ENCODE data around the gene PACSIN1.

PACSIN1 gene

DNA sequence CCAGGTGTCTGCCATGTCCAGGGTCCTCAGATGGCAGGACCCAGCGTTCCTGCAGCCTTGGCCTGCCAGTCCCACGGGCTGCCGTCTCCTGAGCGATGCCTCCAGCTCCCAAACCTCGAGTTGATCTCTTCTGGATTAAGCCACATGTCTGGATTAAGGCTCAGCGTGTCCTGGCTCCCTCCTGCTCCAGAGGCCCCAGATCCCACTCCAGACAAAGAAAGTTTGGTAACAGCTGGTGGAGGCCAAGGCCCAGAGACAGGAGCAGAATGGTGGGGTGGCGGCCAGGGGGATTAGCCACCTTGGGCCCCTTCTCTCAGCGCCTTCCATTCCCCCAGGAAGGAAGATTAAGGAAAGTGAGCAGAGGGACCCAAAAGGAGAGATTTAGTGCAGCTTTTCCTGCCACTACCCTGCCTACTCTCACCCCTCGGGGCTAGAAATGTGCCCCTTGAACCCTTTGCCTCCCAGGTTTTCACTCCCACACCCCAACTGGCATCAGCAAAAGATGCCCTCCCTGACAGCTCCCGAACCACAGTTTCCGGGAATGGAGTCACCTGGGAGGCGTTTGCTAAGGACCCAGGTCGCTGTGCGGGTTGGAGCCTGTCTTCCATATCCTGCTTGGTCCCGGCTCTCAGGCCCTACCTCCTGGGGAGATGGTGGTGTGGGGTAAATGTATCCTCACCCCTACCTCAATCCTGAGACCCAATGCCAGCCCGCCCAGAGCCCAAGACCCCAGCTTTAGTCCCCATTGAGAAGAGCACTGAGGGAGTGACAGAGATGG is 83.3 kb downstream of the PACSIN1 start:
- TF ChIP-seq, protein P1, sequence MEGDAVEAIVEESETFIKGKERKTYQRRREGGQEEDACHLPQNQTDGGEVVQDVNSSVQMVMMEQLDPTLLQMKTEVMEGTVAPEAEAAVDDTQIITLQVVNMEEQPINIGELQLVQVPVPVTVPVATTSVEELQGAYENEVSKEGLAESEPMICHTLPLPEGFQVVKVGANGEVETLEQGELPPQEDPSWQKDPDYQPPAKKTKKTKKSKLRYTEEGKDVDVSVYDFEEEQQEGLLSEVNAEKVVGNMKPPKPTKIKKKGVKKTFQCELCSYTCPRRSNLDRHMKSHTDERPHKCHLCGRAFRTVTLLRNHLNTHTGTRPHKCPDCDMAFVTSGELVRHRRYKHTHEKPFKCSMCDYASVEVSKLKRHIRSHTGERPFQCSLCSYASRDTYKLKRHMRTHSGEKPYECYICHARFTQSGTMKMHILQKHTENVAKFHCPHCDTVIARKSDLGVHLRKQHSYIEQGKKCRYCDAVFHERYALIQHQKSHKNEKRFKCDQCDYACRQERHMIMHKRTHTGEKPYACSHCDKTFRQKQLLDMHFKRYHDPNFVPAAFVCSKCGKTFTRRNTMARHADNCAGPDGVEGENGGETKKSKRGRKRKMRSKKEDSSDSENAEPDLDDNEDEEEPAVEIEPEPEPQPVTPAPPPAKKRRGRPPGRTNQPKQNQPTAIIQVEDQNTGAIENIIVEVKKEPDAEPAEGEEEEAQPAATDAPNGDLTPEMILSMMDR (conservative IDR thresholded peaks at IDR 0.05; ENCODE audit: low read depth): no peak
- no peak overlapping the region; the same call in 1 of the 2 replicates for H3K27ac ChIP-seq
- no peak for DNase-seq (ENCODE audit: low spot score)
- ChIA-PET POLR2A (ENCODE audit: low non-redundant PET) (interaction anchor here (0.7 kb wide), 1 partner anchor 67 kb away, joined by 3 read pairs; no protein-coding TSS in a partner anchor), CTCF (no interaction called here)

DNA sequence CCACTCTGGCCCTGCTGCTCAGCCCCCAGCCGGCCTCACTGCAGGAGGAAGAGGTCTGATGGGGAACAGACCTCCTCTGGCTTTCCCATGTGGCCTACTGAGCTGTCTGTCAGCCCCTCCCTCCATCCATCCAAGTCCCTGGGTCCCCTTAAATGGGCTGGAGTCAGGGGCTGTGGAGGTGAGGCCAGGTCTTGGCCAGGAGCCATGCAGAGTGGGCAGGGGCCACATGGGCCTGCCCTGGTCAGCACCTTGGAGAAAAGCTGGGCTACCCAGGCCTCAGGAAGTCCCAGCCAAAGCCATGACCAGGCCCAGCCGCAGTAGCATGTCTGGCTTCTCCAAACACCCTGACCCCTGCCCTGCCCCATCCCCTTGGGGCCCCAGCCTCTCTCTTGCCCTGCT is 83.9 kb downstream of the PACSIN1 start:
- ChIA-PET CTCF (interaction anchor here (0.6 kb wide), 1 partner anchor 89 kb away, joined by 3 read pairs; no protein-coding TSS in a partner anchor), POLR2A (ENCODE audit: low non-redundant PET) (no interaction called here)
- H3K27ac ChIP-seq: no peak overlapping the region
- TF ChIP-seq, protein P1 (conservative IDR thresholded peaks at IDR 0.05; ENCODE audit: low read depth): no peak
- no peak for DNase-seq (ENCODE audit: low spot score)

DNA sequence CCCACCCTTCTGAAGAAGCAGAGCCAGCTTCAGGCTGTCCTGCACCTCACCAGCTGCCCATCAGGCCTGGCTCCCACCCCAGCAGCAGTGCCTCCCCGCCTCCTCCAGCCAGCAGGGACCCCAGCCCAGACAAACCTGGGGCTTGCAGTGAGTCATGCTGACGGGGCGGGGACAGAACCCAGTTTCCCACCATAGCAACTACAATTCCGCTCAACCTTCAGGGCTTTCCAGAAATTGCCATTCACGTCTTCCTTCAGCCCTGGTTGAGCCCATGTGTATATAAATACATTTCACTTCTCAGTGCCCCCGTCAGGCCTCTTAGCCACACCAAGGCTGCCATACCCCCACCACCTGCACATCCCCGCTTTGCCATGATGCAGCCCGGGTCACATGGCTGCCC is 85.8 kb downstream of the PACSIN1 start:
- ChIA-PET CTCF (no interaction called here), POLR2A (ENCODE audit: low non-redundant PET) (no interaction called here)
- no peak for DNase-seq (ENCODE audit: low spot score)
- TF ChIP-seq, protein P1 (conservative IDR thresholded peaks at IDR 0.05; ENCODE audit: low read depth): no peak
- no peak overlapping the region for H3K27ac ChIP-seq

DNA sequence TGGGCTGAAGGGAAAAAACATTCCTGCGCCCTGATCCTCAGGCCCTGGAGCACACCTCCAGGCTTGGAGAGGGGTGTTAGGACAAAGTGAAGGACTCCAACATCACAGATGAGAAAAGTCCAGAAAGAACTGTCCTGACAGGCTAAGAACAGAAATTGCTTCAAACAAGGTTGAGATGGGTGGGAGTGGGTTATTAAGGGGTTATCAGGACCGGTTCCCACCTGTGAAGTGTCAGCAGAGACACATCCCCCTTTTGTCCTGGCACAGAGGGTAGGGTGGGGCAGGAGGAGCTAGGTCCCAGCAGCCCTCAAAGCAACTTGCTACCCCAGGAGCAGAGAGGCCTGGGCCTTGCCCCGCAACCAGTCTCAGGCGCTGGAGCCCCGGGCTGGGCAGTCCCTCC is 86.7 kb downstream of the PACSIN1 start:
- TF ChIP-seq, protein P1 (conservative IDR thresholded peaks at IDR 0.05; ENCODE audit: low read depth): no peak
- POLR2A ChIA-PET (ENCODE audit: low non-redundant PET): no interaction called here
- CTCF ChIA-PET: no interaction called here
- DNase-seq (ENCODE audit: low spot score): no peak
- H3K27ac ChIP-seq: no peak overlapping the region

DNA sequence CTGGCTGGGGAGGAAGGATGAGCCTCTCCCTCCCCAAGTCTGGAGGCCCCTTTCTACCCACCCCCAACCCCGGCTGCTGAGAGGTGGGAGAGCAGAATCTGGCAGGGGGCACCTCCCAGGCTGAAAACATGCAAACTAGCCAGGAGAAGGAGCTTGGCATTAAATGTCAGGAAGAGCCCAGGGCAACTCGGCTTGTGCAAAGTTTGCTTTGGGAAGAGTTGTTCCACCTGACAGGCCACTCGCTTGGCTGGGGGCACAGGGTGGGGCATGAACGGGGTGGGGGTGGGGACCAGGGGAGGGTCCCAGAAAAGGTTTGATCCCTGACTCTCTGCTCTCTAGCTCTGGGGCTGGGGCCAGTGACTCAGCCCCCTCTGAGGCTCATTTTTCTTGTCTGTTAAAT is 87.3 kb downstream of the PACSIN1 start:
- H3K27ac ChIP-seq: no peak overlapping the region
- TF ChIP-seq, protein P1 (conservative IDR thresholded peaks at IDR 0.05; ENCODE audit: low read depth): no peak
- no peak for DNase-seq (ENCODE audit: low spot score)
- ChIA-PET POLR2A (ENCODE audit: low non-redundant PET) (no interaction called here), CTCF (no interaction called here)

DNA sequence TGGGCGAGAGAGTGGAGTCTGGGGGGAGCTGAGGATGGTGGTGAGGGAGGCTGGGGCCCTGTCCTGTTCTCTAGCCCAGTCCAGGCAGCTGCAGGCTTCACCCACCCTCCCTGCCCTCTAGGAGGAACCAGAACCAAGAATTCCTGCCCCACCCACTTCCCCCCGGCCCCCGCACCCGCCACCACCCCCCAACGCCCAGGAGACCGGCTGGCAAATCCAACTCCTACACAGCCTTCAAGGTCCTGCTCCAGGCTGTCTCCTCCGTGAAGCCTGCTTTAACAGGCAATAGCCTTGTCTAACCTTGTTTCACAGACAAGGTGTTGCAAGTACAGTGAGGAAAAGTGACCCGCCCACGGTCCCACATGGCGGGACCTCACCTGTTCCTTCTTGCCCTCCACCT is 87.9 kb downstream of the PACSIN1 start:
- CTCF ChIA-PET: no interaction called here
- no peak for DNase-seq (ENCODE audit: low spot score)
- H3K27ac ChIP-seq: no peak overlapping the region
- TF ChIP-seq, protein P1 (conservative IDR thresholded peaks at IDR 0.05; ENCODE audit: low read depth): no peak
- POLR2A ChIA-PET (ENCODE audit: low non-redundant PET): no interaction called here
